Neural cell (in vitro differentiated cells): ENCODE data around the gene DGKI. TPM values are rescaled to one million over a fixed set of nuclear protein-coding genes. Genes with fewer than 3 reads are reported as not detected.

Experiments used
- H2AFZ ChIP-seq: fragments of 200-600, 300-800 bp; sonication (generic), shearing (Covaris generic); 2 replicates; pipeline ENCODE4 v1.6.0; 2014; ENCODE audit warnings: low read depth, mild to moderate bottlenecking, antibody characterized with exemption, low read length, moderate library complexity
- H3F3A ChIP-seq: fragments of 200-600 bp; shearing (Covaris generic); 2 replicates; pipeline ENCODE4 v1.6.1; 2016; ENCODE audit warnings: mild to moderate bottlenecking, moderate library complexity, mixed read lengths, antibody characterized with exemption, low read length; ENCODE audit not compliant: insufficient read depth, poor library complexity, severe bottlenecking
- H3K27ac ChIP-seq: fragments of 200-600, 300-800 bp; sonication (generic), shearing (Covaris generic); 2 replicates; pipeline ENCODE4 v1.5.1; 2014; ENCODE audit warnings: mild to moderate bottlenecking, low read length, moderate library complexity
- H3K27me3 ChIP-seq: fragments of 300-800, 200-600 bp; sonication (generic), shearing (Covaris generic); 2 replicates; pipeline ENCODE4 v1.6.0; 2014; ENCODE audit warnings: mild to moderate bottlenecking, low read depth, low read length, moderate library complexity; ENCODE audit not compliant: insufficient read depth
- H3K36me3 ChIP-seq: fragments of 300-800, 200-600 bp; sonication (generic), shearing (Covaris generic); 2 replicates; pipeline ENCODE4 v1.5.1; 2014; ENCODE audit warnings: mild to moderate bottlenecking, antibody characterized with exemption, low read length, moderate library complexity; ENCODE audit not compliant: insufficient read depth
- H3K4me2 ChIP-seq: fragments of 300-800, 200-600 bp; sonication (generic), shearing (Covaris generic); 2 replicates; pipeline ENCODE4 v1.6.0; 2014; ENCODE audit warnings: mild to moderate bottlenecking, low read length
- H3K4me3 ChIP-seq: fragments of 300-800, 200-600 bp; sonication (generic), shearing (Covaris generic); 2 replicates; pipeline ENCODE4 v1.5.1; 2014; ENCODE audit warnings: mild to moderate bottlenecking, low read length, moderate library complexity
- H3K79me2 ChIP-seq: fragments of 200-600 bp; shearing (Covaris generic); replicated peaks from 2 replicates; pipeline ENCODE4 v1.6.0; 2014; ENCODE audit warnings: mild to moderate bottlenecking, low read length, moderate library complexity; ENCODE audit not compliant: insufficient read depth
- H3K9ac ChIP-seq: fragments of 300-800, 200-600 bp; sonication (generic), shearing (Covaris generic); 2 replicates; pipeline ENCODE4 v1.6.1; 2016; ENCODE audit warnings: mild to moderate bottlenecking, low read length, mixed read lengths
- H3K9me2 ChIP-seq: fragments of 200-600 bp; shearing (Covaris generic); 2 replicates; pipeline ENCODE4 v1.6.1; 2016; ENCODE audit warnings: mild to moderate bottlenecking, low read length, mixed read lengths; ENCODE audit not compliant: insufficient read depth
- H3K9me3 ChIP-seq: fragments of 200-600, 300-800 bp; sonication (generic), shearing (Covaris generic); 2 replicates; pipeline ENCODE4 v1.6.1; 2016; ENCODE audit warnings: mild to moderate bottlenecking, mixed run types, low read length, moderate library complexity, mixed read lengths
- H4K20me1 ChIP-seq: fragments of 200-600 bp; shearing (Covaris generic); 2 replicates; pipeline ENCODE4 v1.6.1; 2016; ENCODE audit warnings: mild to moderate bottlenecking, mixed run types; ENCODE audit not compliant: insufficient read depth
- EP300 ChIP-seq: fragments of 450-650 bp; conservative IDR thresholded peaks from 2 replicates; pipeline ENCODE4 v1.6.1; 2014; ENCODE audit warnings: antibody characterized with exemption, mild to moderate bottlenecking, moderate library complexity; ENCODE audit not compliant: poor library complexity, severe bottlenecking
- EZH2 ChIP-seq: fragments of 200-600, 300-800 bp; shearing (Covaris generic), sonication (generic); IDR thresholded peaks from 2 replicates; pipeline ENCODE4 v1.6.1; 2014; ENCODE audit warnings: antibody characterized with exemption, low read length, borderline replicate concordance, mild to moderate bottlenecking; ENCODE audit not compliant: insufficient read depth, poor library complexity, severe bottlenecking
- MXI1 ChIP-seq: fragments of 450-650 bp; conservative IDR thresholded peaks from 2 replicates; pipeline ENCODE4 v1.6.1; 2014; ENCODE audit warnings: antibody characterized with exemption, mild to moderate bottlenecking; ENCODE audit not compliant: poor library complexity, severe bottlenecking
- POLR2AphosphoS5 ChIP-seq: IDR thresholded peaks from 2 replicates; pipeline ENCODE4 v1.6.1; 2012
- RAD21 ChIP-seq: fragments of 450-650 bp; conservative IDR thresholded peaks from 2 replicates; pipeline ENCODE4 v1.6.1; 2014; ENCODE audit warnings: antibody characterized with exemption, mild to moderate bottlenecking, moderate library complexity
- REST ChIP-seq: IDR thresholded peaks from 2 replicates; pipeline ENCODE4 v1.6.1; 2012; ENCODE audit warnings: borderline replicate concordance
- SMC3 ChIP-seq: fragments of 450-650 bp; conservative IDR thresholded peaks from 2 replicates; pipeline ENCODE4 v1.6.1; 2014; ENCODE audit warnings: antibody characterized with exemption, mild to moderate bottlenecking, moderate library complexity; ENCODE audit not compliant: poor library complexity
- TAF1 ChIP-seq: IDR thresholded peaks from 2 replicates; pipeline ENCODE4 v1.6.1; 2012; ENCODE audit warnings: low read depth
- polyA plus RNA-seq: library from polyadenylated mRNA; depleted of rRNA; stranded (reverse); fragments of >200 nt; gene quantifications from 2 replicates; pipeline ENCODE4 v1.2.3, GENCODE V29; 2014
- TF ChIP-seq, protein P1 (sequence below): fragments of 450-650 bp; IDR thresholded peaks from 2 replicates; pipeline ENCODE4 v1.5.1; 2014; ENCODE audit warnings: antibody characterized with exemption, mild to moderate bottlenecking, moderate library complexity; ENCODE audit not compliant: poor library complexity, severe bottlenecking

The DGKI gene
- polyA plus RNA-seq, 1 donor from 2014 or later = 15.8 TPM

- H3K79me2 ChIP-seq = no peaks in the 10 kb centered on the region
- H3K4me3 ChIP-seq = no peak overlapping the region
- H3K9me3 ChIP-seq = no peaks in the 10 kb centered on the region
- H3F3A ChIP-seq = no peaks in the 10 kb centered on the region
- no peak overlapping the region for H3K27ac ChIP-seq
- no peaks in the 10 kb centered on the region for H4K20me1 ChIP-seq
- H3K27me3 ChIP-seq = no peaks in the 10 kb centered on the region
- H2AFZ ChIP-seq = no peak overlapping the region
- H3K9ac ChIP-seq = no peak overlapping the region
- H3K9me2 ChIP-seq = no peaks in the 10 kb centered on the region
- TF ChIP-seq RAD21 (no peak), EP300 (no peak), SMC3 (no peak), EZH2 (no peak), MXI1 (no peak), TAF1 (no peak), POLR2AphosphoS5 (no peak), REST (no peak)
- TF ChIP-seq, protein P1, sequence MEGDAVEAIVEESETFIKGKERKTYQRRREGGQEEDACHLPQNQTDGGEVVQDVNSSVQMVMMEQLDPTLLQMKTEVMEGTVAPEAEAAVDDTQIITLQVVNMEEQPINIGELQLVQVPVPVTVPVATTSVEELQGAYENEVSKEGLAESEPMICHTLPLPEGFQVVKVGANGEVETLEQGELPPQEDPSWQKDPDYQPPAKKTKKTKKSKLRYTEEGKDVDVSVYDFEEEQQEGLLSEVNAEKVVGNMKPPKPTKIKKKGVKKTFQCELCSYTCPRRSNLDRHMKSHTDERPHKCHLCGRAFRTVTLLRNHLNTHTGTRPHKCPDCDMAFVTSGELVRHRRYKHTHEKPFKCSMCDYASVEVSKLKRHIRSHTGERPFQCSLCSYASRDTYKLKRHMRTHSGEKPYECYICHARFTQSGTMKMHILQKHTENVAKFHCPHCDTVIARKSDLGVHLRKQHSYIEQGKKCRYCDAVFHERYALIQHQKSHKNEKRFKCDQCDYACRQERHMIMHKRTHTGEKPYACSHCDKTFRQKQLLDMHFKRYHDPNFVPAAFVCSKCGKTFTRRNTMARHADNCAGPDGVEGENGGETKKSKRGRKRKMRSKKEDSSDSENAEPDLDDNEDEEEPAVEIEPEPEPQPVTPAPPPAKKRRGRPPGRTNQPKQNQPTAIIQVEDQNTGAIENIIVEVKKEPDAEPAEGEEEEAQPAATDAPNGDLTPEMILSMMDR = no peak
- peaks cover 3% of the 10 kb centered on the region for H3K36me3 ChIP-seq
- H3K4me2 ChIP-seq = no peak overlapping the region
These were observed 164.2 kb downstream of the DGKI start for GRCh38 chr7:137682596-137682995.

DNA sequence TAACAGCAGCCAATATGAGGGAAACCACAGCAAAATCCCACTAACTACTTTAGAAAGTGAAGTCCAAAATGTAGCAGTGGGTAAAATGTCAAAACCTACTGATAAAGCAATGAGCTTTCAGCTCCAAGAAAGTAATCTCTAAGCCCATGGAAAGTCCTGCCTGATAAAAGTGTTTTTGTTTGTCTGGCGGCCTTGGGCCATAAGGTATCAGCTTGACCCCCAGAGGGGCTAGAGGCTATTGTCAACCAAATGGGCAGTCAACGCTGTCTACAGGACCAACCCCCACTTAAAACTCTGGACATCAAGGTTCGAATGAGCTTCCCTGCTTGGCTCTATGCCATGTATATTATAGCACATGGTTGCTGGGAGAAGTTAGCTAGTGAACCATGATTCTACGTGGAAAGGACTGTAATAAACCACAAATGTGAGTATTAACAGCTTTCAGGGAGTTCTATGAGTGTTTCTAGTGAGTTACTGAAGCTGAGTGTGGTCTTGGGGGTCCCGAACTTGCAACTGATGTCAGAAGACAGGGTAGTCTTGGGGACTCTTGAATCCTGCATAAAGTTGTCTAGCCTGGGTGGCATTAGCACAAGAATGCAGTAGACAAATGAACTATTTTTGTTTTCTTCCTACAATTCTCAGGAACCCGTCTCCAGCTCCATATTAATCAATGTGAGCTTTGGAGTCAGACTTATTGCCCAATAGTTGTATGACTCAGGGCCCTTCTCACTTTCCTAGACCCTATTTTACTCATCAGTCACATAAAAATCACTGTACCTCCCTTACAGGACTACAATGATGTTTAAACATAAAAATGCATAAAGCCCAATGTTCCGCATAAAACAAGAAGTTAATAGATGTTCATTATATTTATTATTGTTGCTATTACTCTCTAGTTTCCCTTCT is 164.9 kb downstream of the DGKI start:
- Histone ChIP-seq H3K79me2 (no peaks in the 10 kb centered on the region), H3F3A (no peaks in the 10 kb centered on the region), H3K36me3 (no peaks in the 10 kb centered on the region), H3K4me2 (no peak overlapping the region), H3K27me3 (no peaks in the 10 kb centered on the region), H2AFZ (no peak overlapping the region), H3K9ac (no peak overlapping the region), H3K27ac (no peak overlapping the region), H4K20me1 (no peaks in the 10 kb centered on the region), H3K9me2 (no peaks in the 10 kb centered on the region), H3K4me3 (no peak overlapping the region), H3K9me3 (no peaks in the 10 kb centered on the region)
- TF ChIP-seq MXI1 (no peak), RAD21 (no peak), TAF1 (no peak), EP300 (no peak), POLR2AphosphoS5 (no peak), REST (no peak), SMC3 (no peak), EZH2 (no peak)
- TF ChIP-seq, protein P1 = no peak
